GM19395 (cell line): ENCODE data around the gene PTPRH.
"Not testable (repeated sequence)": the region's sequence is repeated elsewhere in the genome, so short reads cannot be mapped to it uniquely, and the experiment has no call there.

ENCODE experiments used
- ATAC-seq: cut with Tn5 transposase; IDR thresholded peaks from one replicate; pipeline ENCODE4 v1.9.1; 2021; ENCODE audit warnings: mild to moderate bottlenecking, moderate library complexity; ENCODE audit not compliant: unreplicated experiment

Gene PTPRH

GRCh38 chr19:55226273-55226672, 17.0 kb upstream of the PTPRH start:
- ATAC-seq = no peak

GRCh38 chr19:55225415-55225958, 16.2 kb upstream of the PTPRH start:
- ATAC-seq = no peak

GRCh38 chr19:55224679-55225414, 15.5 kb upstream of the PTPRH start:
- ATAC-seq = not testable (repeated sequence)

GRCh38 chr19:55224038-55224665, 14.9 kb upstream of the PTPRH start:
- no peak for ATAC-seq

- no peak for ATAC-seq
Observed at GRCh38 chr19:55223291-55224037, 14.2 kb upstream of the PTPRH start.

- ATAC-seq = no peak
Observed at GRCh38 chr19:55220525-55220924, 11.2 kb upstream of the PTPRH start.

- no peak for ATAC-seq
Observed at GRCh38 chr19:55216461-55217198, 7.3 kb upstream of the PTPRH start.

- no peak for ATAC-seq
Observed at GRCh38 chr19:55213547-55213946, 4.2 kb upstream of the PTPRH start.

- no peak for ATAC-seq
Observed at GRCh38 chr19:55212447-55212846, 3.1 kb upstream of the PTPRH start.

- ATAC-seq = no peak
Observed at GRCh38 chr19:55209693-55210472, 582 bp upstream of the PTPRH start.

GRCh38 chr19:55206664-55207500, 2.4 kb downstream of the PTPRH start:
- no peak for ATAC-seq

- ATAC-seq = not testable (repeated sequence)
Observed at GRCh38 chr19:55202199-55202598, 7.1 kb downstream of the PTPRH start.

GRCh38 chr19:55199620-55200204, 9.6 kb downstream of the PTPRH start:
- ATAC-seq = no peak

GRCh38 chr19:55198651-55199050, 10.7 kb downstream of the PTPRH start:
- no peak for ATAC-seq

- no peak for ATAC-seq
Observed at GRCh38 chr19:55197528-55197927, 11.8 kb downstream of the PTPRH start.

- no peak for ATAC-seq
Observed at GRCh38 chr19:55196803-55197202, 12.5 kb downstream of the PTPRH start.

GRCh38 chr19:55193481-55193880, 15.8 kb downstream of the PTPRH start:
- no peak for ATAC-seq

GRCh38 chr19:55189403-55189835, 19.9 kb downstream of the PTPRH start:
- ATAC-seq = no peak

GRCh38 chr19:55188625-55189024, 20.7 kb downstream of the PTPRH start:
- ATAC-seq = no peak
